GM18519 (cell line): Measurements from ENCODE around the gene PLEKHG5.
"Not testable (repeated sequence)": the region's sequence is repeated elsewhere in the genome, so short reads cannot be mapped to it uniquely, and the experiment has no call there.

Source experiments
- ATAC-seq: cut with Tn5 transposase; IDR thresholded peaks from one replicate; pipeline ENCODE4 v1.9.1; 2021; ENCODE audit warnings: mild to moderate bottlenecking, moderate library complexity; ENCODE audit not compliant: unreplicated experiment, low FRiP score

PLEKHG5 gene

GRCh38 chr1:6466023-6466422, 25.4 kb downstream of the PLEKHG5 start, which contains the start of gene TNFRSF25:
Gene TNFRSF25, minus strand, starts transcription at chr1:6466173. Its CDS starts 66 bp downstream, at chr1:6466107.
- ATAC-seq = no peak

DNA sequence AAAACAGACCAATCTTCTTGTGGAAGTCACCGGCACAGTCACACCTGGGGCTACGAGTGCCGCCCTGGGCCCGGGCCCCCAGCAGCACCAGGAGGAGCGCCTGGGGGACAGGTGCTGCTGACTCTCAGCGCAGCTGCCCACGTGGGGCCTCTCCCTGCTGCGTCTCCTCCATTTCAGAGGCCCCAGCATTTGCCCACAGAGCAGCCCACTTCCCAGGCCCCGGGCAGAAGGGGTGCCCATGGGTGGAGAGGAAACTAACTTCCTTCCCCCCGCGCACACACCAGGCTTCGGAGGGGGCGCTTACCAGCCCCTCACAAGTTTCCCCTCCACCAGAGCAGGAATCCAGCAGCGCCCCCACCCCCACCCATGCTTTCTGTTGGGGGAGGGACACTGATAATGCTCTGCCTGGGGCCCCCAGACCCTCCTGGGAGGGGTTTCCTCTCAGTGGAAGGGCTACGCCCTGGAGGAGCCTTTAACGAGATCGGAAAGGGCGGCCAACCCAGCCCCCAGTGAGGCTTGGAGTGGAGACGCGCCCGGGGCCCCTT, 25.9 kb downstream of the PLEKHG5 start:
- ATAC-seq = no peak

DNA sequence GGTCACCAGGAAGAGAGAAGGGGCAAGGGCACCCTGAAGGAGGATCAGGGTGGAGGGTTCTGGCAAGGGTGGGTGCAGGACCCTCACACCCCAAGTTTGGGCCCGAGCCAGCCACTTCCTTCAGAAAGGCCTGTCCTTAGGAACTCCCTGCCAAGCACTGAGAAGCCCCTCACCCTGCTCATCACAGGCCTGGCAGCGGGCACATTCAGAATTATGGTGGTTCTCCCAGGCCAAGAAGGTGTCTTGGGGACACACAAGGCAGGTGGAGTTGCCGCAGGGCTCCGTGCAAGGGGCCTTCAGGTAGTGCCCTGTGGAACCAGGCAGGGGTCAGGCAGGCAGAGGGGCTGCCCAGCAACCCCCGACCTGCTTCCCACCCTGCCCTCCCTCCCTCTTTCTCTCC, 26.6 kb downstream of the PLEKHG5 start:
- ATAC-seq = no peak

DNA sequence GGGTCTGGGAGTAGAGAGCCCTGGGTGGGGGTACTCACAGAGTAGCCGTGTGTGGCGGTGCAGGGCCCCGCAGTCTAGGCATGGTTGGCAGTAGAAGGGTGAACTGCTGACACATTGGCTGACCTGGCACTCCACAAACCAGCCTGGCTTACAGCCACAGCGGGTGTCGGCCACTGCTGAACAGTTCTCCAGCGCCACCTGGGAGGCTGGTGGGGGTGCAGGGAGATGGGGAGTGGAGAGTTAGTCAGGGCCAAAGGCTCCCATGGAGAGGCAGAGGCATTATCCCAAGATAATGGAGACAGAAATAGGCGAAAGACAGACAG, 27.0 kb downstream of the PLEKHG5 start:
- no peak for ATAC-seq

- ATAC-seq = no peak
These were observed 28.4 kb downstream of the PLEKHG5 start for GRCh38 chr1:6463120-6463412.

DNA sequence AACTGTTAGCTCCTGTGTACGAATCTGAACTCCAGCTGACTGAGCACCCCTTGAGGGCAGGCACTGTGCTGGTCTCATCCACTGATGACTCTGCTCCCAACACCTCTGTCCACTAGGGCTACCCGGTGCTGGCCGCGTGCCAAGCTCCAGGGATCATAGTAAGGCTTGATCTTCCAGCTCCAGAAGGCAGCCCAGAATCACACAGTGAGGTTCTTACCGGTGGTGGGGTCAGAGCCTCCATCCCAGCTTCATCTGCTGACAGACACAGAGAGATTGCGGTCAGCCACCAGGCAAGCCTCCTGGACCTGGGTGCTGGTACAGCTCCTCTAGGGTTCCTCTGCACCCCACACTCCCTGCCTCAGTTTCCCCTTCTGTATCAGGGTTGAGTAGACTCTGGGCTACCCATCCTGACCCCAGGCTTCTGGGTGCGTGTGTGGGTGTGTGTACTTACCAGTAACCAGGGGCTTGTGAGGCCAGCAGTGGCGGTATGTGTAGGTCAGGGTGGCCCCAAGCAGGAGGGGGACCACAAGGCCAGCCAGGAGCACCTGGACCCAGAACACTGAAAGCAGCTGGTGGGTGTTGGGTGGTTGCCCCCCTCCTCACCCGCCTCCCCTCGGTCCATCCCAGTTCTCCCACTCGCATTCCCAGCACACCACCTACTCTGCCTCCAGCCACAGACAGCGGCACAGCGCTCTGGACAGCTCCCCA, 28.9 kb downstream of the PLEKHG5 start:
- ATAC-seq = no peak

GRCh38 chr1:6461538-6462411, 29.7 kb downstream of the PLEKHG5 start:
- ATAC-seq = no peak

GRCh38 chr1:6461051-6461530, 30.4 kb downstream of the PLEKHG5 start:
- ATAC-seq = no peak

DNA sequence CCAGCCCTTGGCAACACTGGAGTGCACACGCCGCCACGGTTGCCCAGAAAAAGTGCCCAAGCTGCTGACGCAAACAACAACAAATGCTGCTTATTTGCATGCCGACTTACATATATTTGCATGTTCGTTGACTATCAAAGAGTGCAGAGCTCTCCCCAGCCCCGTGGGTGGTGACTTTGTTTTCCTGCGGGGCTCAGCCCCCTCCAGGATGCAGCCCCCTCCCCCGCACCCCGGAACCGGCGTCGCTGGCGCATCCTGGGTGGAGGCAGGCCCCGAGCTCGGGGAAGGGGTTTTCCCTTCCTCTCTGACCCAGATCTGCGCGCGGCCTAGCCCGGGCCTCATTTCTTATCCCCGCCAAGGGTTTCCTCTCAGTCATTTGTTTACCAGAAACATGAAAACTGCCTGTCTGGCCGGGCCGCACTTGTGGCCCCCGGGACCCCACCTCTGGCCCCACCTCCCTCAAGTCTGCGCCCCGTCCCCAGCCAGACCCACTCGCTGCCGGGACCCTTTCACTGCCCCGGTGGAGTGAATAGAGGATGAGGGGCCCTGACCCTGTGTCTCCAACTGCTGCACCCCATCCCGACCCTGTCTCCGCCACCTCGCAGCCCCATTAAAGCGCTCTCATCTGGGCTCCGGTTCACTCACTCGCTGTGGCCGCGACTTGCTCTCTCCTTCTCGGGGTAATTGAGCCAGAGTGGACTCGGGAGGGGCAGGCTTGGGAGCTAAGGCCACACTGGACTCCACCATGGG, 31.0 kb downstream of the PLEKHG5 start:
- no peak for ATAC-seq

- no peak for ATAC-seq
These were observed 31.6 kb downstream of the PLEKHG5 start for GRCh38 chr1:6459850-6460265.

DNA sequence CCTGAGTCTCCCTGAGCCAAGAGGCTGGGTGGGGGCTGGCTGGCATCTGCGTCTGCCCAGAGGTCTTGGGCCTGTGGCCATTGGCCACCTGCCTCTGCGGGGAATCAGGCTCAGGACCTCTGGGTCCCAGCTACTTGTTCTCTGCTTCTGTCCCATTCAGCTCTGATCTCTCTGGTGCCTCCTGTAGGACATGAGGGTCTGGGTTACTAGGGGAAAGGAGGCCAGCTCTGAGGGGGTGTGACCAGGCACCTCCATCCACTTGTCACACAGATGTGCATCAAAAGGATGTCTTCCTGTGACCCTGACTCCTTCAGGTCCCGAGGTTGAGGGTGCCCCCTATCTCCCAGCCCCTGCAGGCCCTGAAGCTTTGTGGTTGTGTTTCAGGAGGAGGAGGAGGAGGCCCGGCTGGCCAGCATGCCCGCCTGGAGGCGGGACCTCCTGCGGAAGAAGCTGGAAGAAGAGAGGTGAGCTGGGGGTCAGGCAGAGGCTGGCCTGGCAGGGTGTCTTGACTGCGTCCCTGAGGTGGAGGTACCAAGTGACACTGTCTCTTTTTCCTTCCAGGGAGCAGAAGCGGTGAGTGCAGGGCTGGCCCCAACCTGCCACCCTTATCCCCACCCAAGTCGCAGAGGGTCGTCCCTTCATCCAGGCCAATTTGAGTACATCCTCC, 34.5 kb downstream of the PLEKHG5 start:
- no peak for ATAC-seq

GRCh38 chr1:6455752-6456520, 35.5 kb downstream of the PLEKHG5 start:
- ATAC-seq = not testable (repeated sequence)

GRCh38 chr1:6454856-6455751, 36.4 kb downstream of the PLEKHG5 start:
- no peak for ATAC-seq

- ATAC-seq = not testable (repeated sequence)
These were observed 37.3 kb downstream of the PLEKHG5 start for GRCh38 chr1:6453895-6454855.

DNA sequence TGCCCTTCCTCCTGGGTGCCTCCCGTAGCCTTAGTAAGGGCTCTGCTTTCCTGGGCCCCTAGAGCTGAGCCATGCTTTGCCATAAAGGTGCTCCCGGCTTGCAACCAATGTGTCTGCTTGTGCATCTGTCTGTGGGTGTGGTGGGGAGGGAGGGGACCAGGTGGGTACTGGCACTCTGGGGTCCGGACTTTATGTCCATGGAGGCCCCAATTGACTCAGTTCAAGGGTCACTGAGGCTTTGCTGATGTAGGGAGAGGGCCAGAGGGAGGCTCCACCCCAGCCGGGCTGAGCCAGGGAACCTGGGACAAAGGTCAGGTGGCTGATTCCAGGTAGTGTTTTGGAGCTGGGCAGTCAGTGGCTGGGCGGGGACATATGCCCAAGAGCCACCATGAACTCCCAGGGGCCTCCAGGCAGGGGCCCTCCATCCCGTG, 40.5 kb downstream of the PLEKHG5 start:
- ATAC-seq = no peak

DNA sequence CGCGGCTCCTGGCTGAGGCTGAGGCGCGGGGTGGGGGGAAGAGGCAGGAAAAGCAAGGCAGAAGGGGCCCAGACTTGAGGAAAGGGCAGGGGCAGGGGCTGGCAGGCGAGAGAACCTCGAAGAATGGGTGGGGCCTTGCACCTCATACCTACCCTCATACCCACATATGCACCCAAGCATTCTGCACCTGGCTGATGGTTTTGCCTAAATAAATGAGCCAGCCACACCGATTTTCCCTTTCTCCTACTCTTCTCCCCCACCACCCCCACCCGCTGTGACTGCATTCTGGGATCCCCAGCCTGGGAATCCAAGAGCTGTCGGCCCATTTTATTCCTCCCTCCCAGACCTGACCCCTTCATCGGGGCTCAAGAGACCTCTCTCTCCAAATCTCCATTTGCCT, 41.0 kb downstream of the PLEKHG5 start:
- not testable (repeated sequence) for ATAC-seq

DNA sequence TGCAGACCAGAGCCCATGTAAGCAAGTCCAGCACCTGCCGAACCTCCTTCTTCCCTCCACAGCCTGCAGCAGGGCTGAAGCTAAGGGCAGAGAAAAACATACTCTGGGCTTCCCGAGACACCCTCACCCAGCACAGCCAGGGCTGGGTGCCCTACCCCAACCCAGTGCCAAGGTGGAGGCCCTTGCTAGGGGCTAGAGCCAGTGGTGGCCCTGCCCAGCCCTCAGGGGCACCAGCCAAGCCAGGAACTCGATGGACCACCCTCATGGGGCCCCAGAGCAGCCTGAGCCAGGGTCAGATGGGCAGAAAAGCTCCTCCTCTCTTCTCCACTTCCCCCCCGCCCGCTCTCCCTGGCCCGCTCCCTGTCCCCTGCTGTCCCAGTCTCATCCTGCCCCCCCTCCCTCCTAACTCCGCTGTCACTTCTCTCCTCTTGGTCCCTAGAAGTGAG, 41.4 kb downstream of the PLEKHG5 start:
- no peak for ATAC-seq
